NK-92 (cell line): ENCODE data around the gene RREB1.

Experiments
- DNase-seq: peaks from one replicate; lab custom pipeline; 2025; ENCODE audit not compliant: unreplicated experiment; lab: John Stamatoyannopoulos, UW

RREB1 gene

DNA sequence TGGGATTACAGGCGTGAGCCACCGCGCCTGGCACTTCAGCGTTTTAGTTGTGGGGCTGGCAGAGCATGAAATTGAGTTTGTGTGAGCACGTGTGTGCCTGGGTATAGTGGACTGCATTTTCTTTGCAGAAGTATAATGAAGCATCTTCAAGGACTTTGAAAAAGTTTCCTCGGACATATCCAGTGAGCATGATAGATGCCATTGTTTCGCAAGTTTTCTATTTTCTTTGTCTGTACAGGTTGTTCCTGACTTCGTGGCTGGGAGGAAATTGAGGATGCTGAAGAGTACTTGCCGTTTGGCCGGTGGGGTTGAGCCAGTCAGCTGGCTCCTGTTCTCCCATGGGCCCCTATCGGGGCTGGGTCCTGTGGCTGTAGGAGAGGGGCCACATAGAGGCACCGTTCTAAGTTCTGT lies 55.9 kb downstream of the RREB1 start:
- no peak for DNase-seq

DNA sequence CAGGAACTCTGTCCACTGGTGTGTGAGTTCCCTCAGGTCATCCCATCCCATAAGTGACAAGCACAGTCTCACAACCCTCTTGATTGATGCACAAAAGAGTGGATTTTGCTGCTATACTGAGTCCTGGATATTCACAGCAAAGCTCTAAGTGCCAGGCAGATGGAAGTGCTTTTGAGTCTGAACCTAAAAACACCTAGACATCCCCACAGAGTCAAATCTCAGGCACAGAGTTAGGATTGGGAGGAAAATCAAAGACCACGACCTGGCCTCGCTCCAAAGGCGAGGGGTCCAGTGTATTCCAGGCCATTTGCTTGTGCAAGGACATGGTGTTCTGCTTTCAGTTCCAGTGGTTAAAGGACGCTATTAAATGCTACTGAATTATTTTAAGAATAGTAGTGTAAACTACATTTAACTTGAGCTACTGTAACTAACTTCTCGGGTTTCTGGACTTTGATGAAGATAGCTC lies 56.8 kb downstream of the RREB1 start:
- DNase-seq = no peak

DNA sequence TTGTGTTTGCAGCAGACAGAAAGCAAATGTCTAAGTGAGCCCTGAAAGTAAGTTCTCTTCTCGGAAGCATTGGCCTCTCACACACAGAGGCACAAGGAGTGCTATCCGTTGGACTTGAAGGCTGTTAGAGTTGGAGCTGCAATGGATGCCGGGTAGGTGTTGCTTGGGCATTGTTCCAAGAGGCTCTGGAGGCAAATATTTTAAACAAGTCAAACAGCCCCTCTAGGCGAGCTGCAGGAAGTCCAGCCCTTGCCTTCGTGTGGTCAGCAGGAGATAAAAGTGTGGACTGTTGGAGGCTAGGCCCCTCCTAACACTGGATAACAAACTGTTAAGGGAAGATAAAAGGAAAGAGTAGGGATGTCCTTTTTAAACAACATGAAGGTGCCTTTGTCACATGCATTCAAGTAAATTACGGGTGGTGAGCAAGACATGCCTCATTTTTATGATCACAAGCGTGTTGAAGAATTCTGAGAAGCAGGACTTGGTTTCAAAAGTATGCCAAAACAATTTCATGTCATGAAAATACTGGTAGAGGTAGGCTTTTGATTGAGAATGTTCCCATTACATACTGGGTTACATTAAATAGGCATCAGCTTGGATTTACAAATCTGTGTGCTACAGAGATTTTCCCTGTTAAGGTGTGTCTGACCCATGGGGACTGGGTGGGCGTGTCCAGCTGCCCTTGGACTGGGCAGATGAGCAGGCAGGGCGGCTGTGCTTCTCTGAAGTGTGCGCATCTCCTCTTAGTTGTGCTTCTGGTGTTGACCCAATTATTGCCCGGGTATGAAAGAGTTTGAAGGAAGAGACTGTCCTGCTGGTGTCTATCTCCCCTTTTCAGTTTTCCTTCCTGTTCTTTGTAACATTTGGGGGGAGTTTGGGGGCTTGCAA lies 57.5 kb downstream of the RREB1 start:
- no peak for DNase-seq

DNA sequence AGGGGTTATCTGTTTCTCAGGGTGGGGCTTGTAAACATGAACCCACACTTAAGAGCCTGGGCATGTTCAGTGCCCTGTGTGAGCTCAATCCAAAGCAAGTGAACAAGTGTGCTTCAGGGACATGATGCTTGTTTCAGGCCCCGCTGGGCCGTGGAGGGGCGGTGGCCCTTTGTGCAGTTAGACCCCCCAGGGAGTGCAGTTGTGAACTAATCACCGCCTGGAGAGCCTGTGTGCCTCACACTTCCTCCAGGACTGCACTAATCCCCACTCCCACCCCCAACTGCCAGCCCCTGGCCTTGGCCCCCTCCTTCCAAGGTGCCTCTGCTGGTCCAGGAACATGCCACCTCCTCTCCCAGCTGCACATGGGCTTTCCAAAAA lies 58.1 kb downstream of the RREB1 start:
- no peak for DNase-seq

DNA sequence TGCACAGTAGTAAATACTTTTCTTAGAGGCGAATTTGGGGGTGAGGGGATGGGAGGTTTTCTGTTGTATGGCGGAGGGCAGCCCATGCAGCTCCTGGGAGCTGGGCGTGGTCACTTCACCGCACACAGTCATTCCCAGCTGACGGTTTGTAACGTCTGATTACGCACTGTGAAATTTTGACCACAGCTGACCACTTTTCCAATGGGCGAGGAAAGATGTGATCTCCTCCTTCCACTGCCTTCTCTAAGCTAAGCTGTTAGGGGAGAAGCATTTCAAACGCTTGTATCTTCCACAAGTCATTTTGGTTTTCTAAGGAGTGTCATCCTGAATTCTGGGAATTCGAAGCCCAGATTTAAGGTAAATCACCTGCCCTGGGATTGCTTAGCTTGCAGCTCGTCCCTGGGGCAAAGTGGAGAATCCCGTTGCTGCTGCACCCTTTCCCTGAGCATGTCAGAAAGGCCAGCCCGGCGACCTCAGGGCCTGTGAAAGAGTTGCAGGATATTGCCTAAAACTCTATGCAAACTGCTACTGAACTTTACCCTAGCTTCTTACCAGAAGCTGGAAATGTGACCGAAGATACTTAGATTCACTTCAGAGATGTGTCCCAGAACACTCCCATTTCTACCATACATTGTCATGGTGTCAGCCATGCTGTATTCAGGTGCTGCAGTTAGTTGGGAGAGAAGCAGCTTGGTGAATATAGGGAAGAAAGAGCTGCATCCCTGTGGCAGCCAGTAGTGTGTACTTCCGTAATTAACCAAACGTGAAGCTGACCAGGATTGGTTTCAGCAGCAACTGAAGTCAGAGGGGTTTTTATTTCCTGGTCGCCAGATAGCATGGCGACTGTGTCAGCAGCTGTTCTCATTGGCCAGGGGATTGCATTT lies 58.9 kb downstream of the RREB1 start:
- no peak for DNase-seq

DNA sequence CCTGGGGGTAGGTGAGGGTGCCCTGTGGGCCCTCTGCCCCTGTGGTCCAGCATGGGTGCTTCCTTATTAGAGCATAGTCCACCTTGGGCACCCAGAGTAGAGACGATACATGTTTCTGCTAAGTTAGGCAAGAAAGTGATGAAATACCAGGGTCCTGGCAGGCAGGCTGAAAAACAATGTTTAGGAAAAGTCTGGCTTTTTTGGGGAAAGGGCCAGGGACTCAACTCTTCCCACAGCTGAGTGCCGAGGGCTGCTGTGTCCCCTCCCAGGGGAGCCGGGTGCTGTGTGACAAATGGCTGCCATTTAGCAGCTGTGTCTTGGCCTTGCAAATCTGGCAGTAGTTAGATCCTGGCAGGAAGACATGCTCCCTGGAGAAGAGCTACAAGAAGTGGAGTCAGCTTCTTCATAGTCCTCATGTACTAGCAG lies 61.5 kb downstream of the RREB1 start:
- DNase-seq = no peak

DNA sequence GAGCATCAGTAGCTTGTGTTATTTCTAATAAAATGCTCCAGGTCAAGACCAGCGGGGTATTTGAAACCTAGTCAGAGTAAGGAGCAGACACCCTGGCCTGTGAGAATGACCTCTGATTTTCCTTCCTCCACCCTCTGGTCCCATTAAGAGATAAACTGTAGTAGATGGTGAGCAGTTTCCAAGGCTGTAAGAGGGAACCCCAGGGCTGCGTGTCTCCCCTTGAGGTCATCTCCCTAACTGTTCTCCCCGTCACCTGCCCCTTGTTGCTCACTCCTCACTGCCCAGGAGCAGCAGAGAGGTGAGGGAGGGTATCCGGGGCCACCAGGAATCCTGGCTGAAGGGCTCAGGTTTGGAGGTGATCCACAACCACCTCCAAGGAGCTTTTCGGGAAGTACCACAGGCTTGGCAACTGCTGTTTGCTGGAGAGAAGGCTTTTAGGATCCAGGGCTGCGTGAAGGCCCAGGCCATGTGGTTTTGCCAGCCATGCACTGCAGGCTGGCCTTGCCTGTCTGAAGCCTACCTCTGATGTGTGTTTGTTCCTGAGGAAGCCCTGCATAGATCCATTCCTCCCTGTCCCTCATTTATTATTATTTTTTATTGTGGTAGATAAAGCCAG lies 62.5 kb downstream of the RREB1 start:
- no peak for DNase-seq

DNA sequence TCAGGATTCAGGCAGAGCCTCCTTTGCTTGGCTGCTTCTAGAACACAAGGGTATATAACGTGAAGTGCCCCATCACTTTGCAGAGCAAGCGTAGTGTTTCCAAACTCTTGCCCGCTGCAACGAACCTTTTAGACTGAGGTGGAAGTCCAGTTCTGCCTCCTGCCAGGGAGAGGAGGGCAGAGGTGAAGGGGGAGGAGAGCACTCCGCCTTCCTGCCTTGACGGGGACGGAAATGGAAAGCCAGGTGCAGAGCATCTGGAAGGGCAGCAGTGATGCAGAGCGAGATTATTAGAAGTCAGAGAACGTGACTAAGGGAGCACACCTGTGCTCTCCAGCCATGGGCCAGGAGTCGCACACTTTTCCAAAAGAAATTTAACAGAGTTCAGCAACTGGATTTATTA lies 63.4 kb downstream of the RREB1 start:
- no peak for DNase-seq

DNA sequence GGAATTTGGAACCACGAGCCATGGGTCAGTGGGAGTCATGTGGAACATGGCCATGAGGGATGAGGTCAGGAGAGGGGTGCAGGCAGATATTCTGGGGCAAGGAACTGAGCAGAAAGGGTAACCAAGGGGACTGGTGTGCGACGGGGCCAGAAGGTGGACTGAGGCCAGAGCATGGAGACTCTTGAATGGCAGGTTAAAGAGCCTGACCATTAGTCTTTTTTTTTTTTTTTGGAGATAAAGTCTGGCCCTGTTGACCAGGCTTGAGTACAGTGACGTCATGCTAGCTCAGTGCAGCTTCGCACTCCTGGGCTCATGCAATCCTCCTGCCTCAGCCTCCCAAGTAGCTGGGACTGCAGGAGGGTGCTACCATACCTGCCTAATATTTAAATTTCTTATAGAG lies 64.0 kb downstream of the RREB1 start:
- no peak for DNase-seq

DNA sequence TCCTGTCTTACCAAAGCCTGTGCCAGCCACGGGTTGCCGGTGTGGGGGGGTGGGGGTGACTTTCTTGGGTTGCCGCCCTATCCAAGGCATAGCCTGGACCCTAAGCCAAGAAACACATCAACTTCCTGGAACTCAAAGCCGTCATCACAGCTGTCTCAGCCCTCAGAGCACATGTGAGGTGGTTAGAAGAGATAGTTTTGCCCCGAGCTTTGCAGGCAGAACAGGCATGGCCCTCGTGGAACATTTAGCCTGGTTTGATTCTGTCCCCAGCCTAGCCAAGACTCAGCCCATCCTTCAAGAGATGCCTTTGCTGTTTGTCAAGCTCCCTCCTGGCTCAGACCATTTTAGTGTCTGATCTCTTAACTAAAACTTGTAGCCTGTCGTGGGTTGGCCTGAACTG lies 64.9 kb downstream of the RREB1 start:
- no peak for DNase-seq

DNA sequence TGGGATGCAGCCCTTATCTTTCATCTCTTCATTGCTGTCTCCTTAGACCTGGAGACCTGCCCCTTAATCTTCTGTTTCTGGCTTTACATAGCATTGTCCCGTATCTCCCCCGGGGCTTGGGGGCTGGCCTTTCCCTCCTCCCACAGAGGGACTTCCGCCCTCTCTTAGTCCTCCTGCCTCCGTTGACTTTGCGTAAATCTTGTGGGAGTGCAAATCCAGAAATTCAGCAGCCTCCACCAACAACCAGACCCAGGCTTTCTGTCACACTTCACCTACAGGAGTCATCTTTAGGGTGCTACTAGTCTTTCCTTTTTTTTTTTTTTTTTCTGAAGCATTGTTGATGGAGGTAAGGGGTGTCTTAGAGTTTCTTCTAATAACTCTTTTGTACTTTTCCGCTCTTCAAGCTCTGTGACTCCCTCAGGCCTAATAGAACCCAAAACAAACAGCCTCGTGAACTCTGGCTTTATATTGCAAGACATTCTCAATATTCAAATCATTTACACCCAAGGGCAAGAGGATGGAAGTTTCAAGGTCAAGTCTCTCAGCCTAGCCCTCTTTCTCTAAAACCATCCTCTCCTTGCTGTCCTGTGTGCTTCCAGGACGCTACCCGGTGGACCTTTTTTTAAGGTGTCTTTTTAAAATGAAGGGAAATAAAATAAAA lies 66.2 kb downstream of the RREB1 start:
- no peak for DNase-seq

DNA sequence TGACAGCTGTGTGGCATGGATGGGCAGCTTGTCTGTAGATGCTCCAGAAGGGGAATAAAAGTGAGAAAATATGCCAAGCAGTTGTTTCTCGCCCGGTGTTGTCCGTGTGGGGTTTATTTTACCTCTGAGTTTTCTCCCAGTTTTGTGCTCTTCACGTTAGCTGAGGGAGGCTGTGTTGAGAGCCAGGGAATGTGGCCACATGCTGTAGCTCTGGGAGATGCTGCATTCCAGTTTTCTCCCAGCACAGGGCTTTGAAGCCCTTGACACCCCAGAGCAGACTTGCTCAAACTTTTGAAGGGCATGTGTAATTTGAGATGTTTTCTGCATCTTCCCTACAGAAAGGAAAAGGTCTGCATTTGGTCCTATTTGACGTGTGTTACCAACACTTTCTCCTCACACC lies 67.7 kb downstream of the RREB1 start:
- no peak for DNase-seq

DNA sequence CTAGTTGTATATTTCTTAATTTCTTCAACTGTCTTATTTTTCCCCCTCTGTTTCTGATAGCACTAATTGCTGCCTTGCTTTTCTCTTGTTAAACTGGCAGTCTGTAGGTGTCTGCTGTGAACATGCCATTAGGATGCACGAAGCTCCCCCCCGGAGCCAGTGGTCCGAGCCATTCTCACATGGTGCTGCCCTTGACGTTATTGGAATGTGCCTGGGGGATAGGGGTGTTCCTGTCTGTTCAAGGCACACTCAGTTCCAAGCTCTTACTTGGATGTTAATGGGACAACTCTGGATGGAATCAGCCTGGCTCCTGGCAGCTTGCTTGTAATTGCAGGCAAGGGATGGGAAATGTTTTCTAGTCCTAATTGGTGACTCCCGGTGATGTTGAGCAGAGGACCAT lies 68.4 kb downstream of the RREB1 start:
- DNase-seq = no peak

DNA sequence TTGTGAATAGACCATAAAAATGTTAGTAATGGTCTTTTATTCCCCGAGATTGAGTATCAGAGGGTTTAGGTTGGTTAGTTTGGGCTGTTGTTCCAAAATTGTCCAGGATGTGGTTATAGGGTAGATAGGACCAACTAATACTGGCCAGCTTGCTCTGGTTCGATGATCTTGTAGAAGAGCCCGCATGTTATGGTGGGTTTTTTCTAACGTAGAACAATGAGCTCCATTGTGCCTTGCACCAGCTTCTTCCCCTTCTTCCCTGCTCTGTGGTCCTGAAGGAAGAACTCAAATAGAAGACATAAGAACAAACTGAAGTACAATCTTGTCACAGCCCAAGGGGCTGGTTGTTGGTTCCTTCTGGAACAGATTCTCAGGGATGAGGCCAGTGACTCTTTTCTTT lies 70.5 kb downstream of the RREB1 start:
- DNase-seq = no peak

DNA sequence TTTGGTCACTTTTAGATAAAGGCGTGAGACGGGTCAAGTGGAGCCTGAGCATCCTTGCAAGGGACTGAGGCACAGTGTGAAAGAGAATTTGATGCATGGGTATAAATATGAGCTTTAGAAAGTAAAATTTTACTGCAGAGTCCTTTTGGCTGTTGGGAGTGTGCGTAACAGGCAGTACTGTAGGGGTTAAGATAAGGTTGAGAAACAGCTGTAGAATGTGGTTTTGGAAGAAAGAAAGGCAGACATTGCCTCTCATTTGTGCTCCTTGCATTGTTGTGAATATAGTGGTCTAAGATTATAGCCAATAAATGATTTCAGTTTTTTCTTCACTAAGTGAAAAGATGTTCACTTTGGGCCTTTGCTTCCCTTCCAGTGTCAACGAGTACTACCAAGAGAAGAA lies 73.0 kb downstream of the RREB1 start:
- no peak for DNase-seq

DNA sequence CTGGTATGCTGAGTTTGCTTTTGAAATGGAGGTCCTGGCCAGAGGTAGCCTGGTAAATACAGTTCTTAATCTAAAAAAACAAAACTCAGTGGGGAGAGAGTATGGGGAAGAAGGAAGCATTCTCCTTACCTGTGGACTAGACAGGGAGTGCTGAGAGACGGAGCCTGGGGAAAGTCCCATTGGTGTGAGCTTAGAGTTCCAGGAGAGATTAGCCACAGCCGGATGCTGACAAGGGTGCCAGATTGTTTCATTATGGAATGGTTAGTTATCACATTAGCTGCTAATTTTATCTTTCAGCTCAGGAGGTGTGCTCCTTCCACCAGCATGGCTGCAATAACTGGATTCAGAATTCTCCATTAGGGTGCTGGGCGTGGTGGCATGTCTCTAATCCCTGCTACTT lies 75.9 kb downstream of the RREB1 start:
- DNase-seq = no peak

DNA sequence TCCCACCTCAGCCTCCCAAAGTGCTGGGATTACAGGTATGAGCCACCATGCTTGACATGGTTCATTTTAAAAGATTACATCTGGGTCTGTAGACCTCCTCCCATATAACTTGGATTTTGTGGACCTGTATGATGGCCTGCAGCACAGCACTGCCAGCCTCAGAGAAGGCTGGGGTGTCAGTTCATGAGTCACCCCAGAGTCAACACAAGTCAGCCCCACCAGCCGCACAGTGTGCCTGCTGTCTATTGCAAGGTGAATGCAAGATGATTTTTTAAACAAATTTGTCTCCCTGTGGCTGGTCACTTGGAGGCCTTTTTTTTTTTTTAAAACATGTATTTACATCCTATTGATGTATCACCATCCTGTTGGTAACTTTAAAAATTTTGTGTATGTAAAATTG lies 76.7 kb downstream of the RREB1 start:
- no peak for DNase-seq

DNA sequence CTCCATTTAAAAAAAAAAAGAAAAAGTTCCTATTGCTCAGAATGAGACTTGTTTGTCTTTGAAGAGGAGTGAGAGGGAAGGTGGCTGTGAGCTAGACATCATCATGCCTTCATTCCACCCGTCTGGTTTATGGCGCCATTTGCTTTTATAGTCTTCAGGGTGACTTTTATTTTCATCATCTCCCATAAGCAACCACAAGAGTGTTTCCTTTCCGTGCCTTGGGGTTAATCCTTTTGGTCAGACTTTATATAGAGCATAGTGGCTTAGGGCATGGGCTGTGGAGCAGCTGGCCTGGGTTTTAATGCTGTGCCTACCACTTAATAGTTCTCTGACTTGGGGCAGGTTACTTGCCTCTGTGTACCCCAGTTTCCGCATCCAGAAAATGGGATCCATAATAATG lies 77.8 kb downstream of the RREB1 start:
- no peak for DNase-seq

DNA sequence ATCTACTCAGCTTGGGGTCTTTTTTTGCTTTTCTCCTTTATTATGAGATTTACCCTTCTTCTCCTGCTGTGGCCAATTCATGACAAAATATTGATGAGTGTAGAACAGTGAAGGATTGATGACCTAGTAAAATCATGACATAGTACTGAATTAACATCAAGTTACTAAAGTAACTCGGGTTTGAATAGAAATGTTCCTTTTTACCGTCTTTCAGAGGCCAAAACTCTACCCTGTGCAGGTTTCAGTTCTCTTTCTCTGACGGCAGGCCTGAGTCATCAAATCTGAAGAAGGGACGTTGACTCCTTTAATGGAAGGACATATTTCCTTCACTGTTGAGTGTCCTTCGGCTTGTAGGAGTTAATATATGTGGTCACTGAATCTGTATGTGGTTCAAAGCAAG lies 80.7 kb downstream of the RREB1 start:
- no peak for DNase-seq

DNA sequence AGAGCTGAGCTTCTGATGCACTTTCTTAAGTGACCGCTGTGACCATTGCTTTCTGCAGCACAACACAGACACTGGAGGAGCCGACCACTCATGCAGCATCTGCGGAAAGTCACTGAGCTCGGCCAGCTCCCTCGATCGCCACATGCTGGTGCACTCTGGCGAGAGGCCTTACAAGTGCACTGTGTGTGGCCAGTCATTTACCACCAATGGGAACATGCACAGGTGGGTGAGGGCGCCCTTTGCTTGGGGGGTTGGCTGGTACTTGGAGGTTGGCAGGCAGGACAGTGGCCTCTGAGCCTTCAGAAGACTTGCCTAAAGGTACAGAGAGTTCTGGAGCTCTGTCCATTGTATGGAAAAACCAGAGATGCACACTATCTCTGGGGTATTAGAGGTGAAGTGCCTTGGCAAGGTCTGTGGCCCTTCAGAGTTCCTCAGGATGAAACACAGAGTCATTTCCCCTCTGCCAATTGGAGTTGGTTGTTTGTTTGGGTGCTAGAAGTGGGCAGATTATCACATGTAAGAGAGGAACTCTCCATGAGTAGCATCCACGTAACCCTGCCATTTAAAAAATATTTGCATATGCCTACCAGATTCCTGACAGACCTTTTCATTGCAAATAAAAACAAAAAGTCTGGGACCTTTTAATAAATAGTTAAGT lies 81.5 kb downstream of the RREB1 start:
- DNase-seq = no peak

DNA sequence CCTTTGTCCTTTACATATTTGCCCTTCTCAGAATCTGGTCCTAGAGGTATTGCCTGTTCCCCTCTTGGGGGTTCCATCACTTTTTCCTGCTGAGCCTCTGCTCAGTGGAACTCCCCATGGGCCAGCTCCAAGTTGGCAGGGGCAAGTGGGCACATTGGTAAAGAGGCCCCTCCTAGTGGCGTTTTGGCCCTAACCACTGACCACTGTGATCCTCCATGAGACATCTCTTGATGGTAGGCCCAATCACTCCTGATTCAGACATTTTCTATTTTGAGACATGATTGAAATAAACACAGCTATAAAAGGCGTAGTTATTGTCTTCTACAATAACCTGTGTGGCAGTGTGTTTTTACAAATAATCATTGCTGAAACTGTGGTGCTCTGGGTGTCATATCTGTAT lies 83.0 kb downstream of the RREB1 start:
- no peak for DNase-seq
